IMR-90 (cell line): ENCODE data around the gene FNDC3A. TPM values are rescaled to one million over a fixed set of nuclear protein-coding genes. Genes with fewer than 3 reads are reported as not detected.

Experiments
- ATAC-seq: fragments of 200-7000 bp; cut with Tn5 transposase; 2 replicates; pipeline ENCODE4 v1.9.1; 2020; ENCODE audit warnings: low read depth, mild to moderate bottlenecking, moderate library complexity
- BruUV-seq: library from RNA; stranded (reverse); fragments of 400-500 nt; replicated peaks from 2 replicates; lab custom pipeline; 2021; lab: Mats Ljungman, UMichigan
- CTCF ChIA-PET: fragments of 300-600 bp; formaldehyde crosslinking; extraction: SDS; loops from one replicate; lab custom pipeline; 2021; ENCODE audit warnings: antibody characterized with exemption; lab: Yijun Ruan, JAX
- POLR2A ChIA-PET: fragments of 300-600 bp; sonication (Branson Sonifier 250); formaldehyde crosslinking; loops from one replicate; lab custom pipeline; 2022; ENCODE audit warnings: antibody characterized with exemption; ENCODE audit not compliant: unreplicated experiment; lab: Charles Lee
- DNase-seq: peaks from one replicate; pipeline ENCODE4 v3.0.0; 2013
- H2AFZ ChIP-seq: replicated peaks from 2 replicates; pipeline ENCODE3; 2013; ENCODE audit warnings: low read length, mild to moderate bottlenecking; ENCODE audit not compliant: poor library complexity
- H2AK5ac ChIP-seq: 2 replicates; pipeline ENCODE4 v1.6.1; 2013; ENCODE audit warnings: low read depth, low read length, inconsistent platforms
- H2AK9ac ChIP-seq: replicated peaks from 2 replicates; pipeline ENCODE3; 2013; ENCODE audit warnings: mild to moderate bottlenecking, low read depth, low read length, moderate library complexity; ENCODE audit not compliant: poor library complexity
- H2BK120ac ChIP-seq: 2 replicates; pipeline ENCODE4 v1.6.1; 2013; ENCODE audit warnings: low read depth, low read length, inconsistent platforms
- H2BK15ac ChIP-seq: 3 replicates; pipeline ENCODE4 v1.6.1; 2013; ENCODE audit warnings: low read depth, low read length, inconsistent platforms
- H2BK20ac ChIP-seq: 2 replicates; pipeline ENCODE4 v1.6.1; 2013; ENCODE audit warnings: low read depth, mild to moderate bottlenecking, inconsistent platforms, low read length, moderate library complexity
- H2BK5ac ChIP-seq: 2 replicates; pipeline ENCODE4 v1.6.1; 2013; ENCODE audit warnings: mild to moderate bottlenecking, low read depth, low read length, inconsistent platforms; ENCODE audit not compliant: poor library complexity, severe bottlenecking
- H3K14ac ChIP-seq: replicated peaks from 2 replicates; pipeline ENCODE4 v1.6.1; 2013; ENCODE audit warnings: low read depth, low read length, inconsistent platforms
- H3K18ac ChIP-seq: 2 replicates; pipeline ENCODE4 v1.6.1; 2013; ENCODE audit warnings: low read depth, low read length, control low read depth
- H3K23ac ChIP-seq: 2 replicates; pipeline ENCODE4 v1.6.1; 2013; ENCODE audit warnings: low read depth, low read length, inconsistent platforms
- H3K27ac ChIP-seq: 2 replicates; pipeline ENCODE4 v1.5.1; 2013; ENCODE audit warnings: mild to moderate bottlenecking, control low read depth, low read length; ENCODE audit not compliant: insufficient read depth
- H3K27me3 ChIP-seq: 2 replicates; pipeline ENCODE4 v1.6.1; 2013; ENCODE audit warnings: low read length; ENCODE audit not compliant: control insufficient read depth, insufficient read depth
- H3K36me3 ChIP-seq: 2 replicates; pipeline ENCODE4 v1.6.1; 2013; ENCODE audit warnings: low read length, mixed read lengths; ENCODE audit not compliant: control insufficient read depth, insufficient read depth
- H3K4ac ChIP-seq: 2 replicates; pipeline ENCODE4 v1.6.1; 2013; ENCODE audit warnings: low read depth, low read length, inconsistent platforms
- H3K4me1 ChIP-seq: 2 replicates; pipeline ENCODE4 v1.6.1; 2013; ENCODE audit warnings: low read length, mixed read lengths; ENCODE audit not compliant: control insufficient read depth, insufficient read depth
- H3K4me2 ChIP-seq: 2 replicates; pipeline ENCODE4 v1.6.1; 2013; ENCODE audit warnings: low read depth, mild to moderate bottlenecking, control low read depth, low read length, moderate library complexity
- H3K4me3 ChIP-seq: 2 replicates; pipeline ENCODE4 v1.5.1; 2013; ENCODE audit warnings: low read depth, mild to moderate bottlenecking, control low read depth, low read length, moderate library complexity; ENCODE audit not compliant: insufficient read depth
- H3K56ac ChIP-seq: 2 replicates; pipeline ENCODE4 v1.6.1; 2013; ENCODE audit warnings: low read length, inconsistent platforms; ENCODE audit not compliant: insufficient read depth; ENCODE audit errors: extremely low read depth
- H3K79me1 ChIP-seq, 2 experiments: 2 replicates each; pipeline ENCODE4 v1.6.1; 2013; ENCODE audit warnings: low read length in 2 of 2, inconsistent platforms in 1 of 2, low read depth in 1 of 2
- H3K9ac ChIP-seq: 2 replicates; pipeline ENCODE4 v1.6.1; 2013; ENCODE audit warnings: low read depth, low read length, control low read depth
- H3K9me1 ChIP-seq: 2 replicates; pipeline ENCODE4 v1.6.1; 2013; ENCODE audit warnings: low read length, inconsistent platforms; ENCODE audit not compliant: insufficient read depth
- H3K9me3 ChIP-seq: 2 replicates; pipeline ENCODE4 v1.6.1; 2013; ENCODE audit warnings: low read length; ENCODE audit not compliant: control insufficient read depth, insufficient read depth
- H4K20me1 ChIP-seq: 2 replicates; pipeline ENCODE4 v1.6.1; 2013; ENCODE audit warnings: low read length, inconsistent platforms; ENCODE audit not compliant: insufficient read depth
- H4K5ac ChIP-seq: 2 replicates; pipeline ENCODE4 v1.6.1; 2013; ENCODE audit warnings: mild to moderate bottlenecking, low read depth, low read length, control low read depth
- H4K8ac ChIP-seq, 2 experiments: 2 replicates each; pipeline ENCODE4 v1.6.1; 2013; ENCODE audit warnings: low read depth in 2 of 2, low read length in 2 of 2, control low read depth in 1 of 2, inconsistent platforms in 1 of 2
- H4K91ac ChIP-seq: 2 replicates; pipeline ENCODE4 v1.6.1; 2013; ENCODE audit warnings: low read depth, low read length, inconsistent platforms; ENCODE audit not compliant: insufficient read depth
- BHLHE40 ChIP-seq: fragments of 150-350 bp; IDR thresholded peaks from 2 replicates; pipeline ENCODE4 v1.6.1; 2016; ENCODE audit warnings: mild to moderate bottlenecking, low read depth, low read length
- CEBPB ChIP-seq: IDR thresholded peaks from 2 replicates; pipeline ENCODE4 v1.6.1; 2012; ENCODE audit warnings: low read depth, low read length, improper control_type of control experiment
- CHD1 ChIP-seq: IDR thresholded peaks from 2 replicates; pipeline ENCODE4 v1.6.1; 2012; ENCODE audit warnings: low read depth, low read length, improper control_type of control experiment
- FOS ChIP-seq: fragments of 150-350 bp; IDR thresholded peaks from 2 replicates; pipeline ENCODE4 v1.6.1; 2016; ENCODE audit warnings: low read depth, low read length
- MAZ ChIP-seq: IDR thresholded peaks from 2 replicates; pipeline ENCODE4 v1.6.1; 2012; ENCODE audit warnings: low read depth, mild to moderate bottlenecking, low read length, improper control_type of control experiment, moderate library complexity, borderline replicate concordance
- MXI1 ChIP-seq: IDR thresholded peaks from 2 replicates; pipeline ENCODE4 v1.6.1; 2012; ENCODE audit warnings: low read depth, mild to moderate bottlenecking, low read length, moderate library complexity, borderline replicate concordance
- NFE2L2 ChIP-seq: fragments of 150-350 bp; IDR thresholded peaks from 2 replicates; pipeline ENCODE4 v1.6.1; 2016; ENCODE audit warnings: low read depth, mild to moderate bottlenecking, low read length
- POLR2A ChIP-seq: IDR thresholded peaks from 2 replicates; pipeline ENCODE4 v1.6.1; 2012; ENCODE audit warnings: mild to moderate bottlenecking, low read depth, low read length
- RCOR1 ChIP-seq: IDR thresholded peaks from 2 replicates; pipeline ENCODE4 v1.6.1; 2012; ENCODE audit warnings: mild to moderate bottlenecking, low read length, improper control_type of control experiment; ENCODE audit not compliant: insufficient replicate concordance
- SMC3 ChIP-seq: fragments of 150-350 bp; IDR thresholded peaks from 2 replicates; pipeline ENCODE4 v1.6.1; 2016; ENCODE audit warnings: low read depth, mild to moderate bottlenecking, antibody characterized with exemption, low read length, moderate library complexity
- whole genome bisulfite sequencing, 2 experiments: methylation state at CpG; one replicate each; pipeline versions ENCODE4 v1.1.5 to v1.1.7; 2013; ENCODE audit warnings: missing lambda C conversion rate in 2 of 2; ENCODE audit not compliant: insufficient read length in 1 of 2; ENCODE audit errors: extremely low coverage in 2 of 2; 5-methylcytosine and 5-hydroxymethylcytosine counted together
- dilution Hi-C: fragments of 300-500 bp; cut with HindIII; formaldehyde crosslinking; loops from one replicate; pipeline ENCODE4 v1.14.3; 2018; ENCODE audit warnings: low sequenced_read_pairs; ENCODE audit not compliant: unreplicated experiment
- in situ Hi-C: fragments of 300-500 bp; cut with MboI; formaldehyde crosslinking; loops from 3 replicates; pipeline ENCODE4 v1.14.3; 2019; ENCODE audit warnings: low sequenced_read_pairs, inconsistent platforms, mixed read lengths
- intact Hi-C: fragments of 100-400 bp; cut with micrococcal nuclease; formaldehyde crosslinking; loops from 2 replicates; pipeline ENCODE4 v1.10.0; 2022
- polyA plus RNA-seq, 3 experiments: library from polyadenylated mRNA; depleted of rRNA; stranded (reverse); fragments of >200 nt; gene quantifications; 2 replicates each; pipeline ENCODE4 v1.2.3, GENCODE V29; 2012; ENCODE audit warnings: low replicate concordance in 1 of 3
- total RNA-seq: library from RNA; depleted of rRNA; stranded (reverse); fragments of >200 nt; gene quantifications from 2 replicates; pipeline ENCODE4 v1.2.3, GENCODE V29; 2012
- TF ChIP-seq, protein P1 (sequence below): fragments of 150-350 bp; IDR thresholded peaks from 2 replicates; pipeline ENCODE4 v1.6.1; 2016; ENCODE audit warnings: low read depth, mild to moderate bottlenecking, low read length, moderate library complexity, borderline replicate concordance
- TF ChIP-seq, protein P2 (sequence below): fragments of 150-350 bp; IDR thresholded peaks from 2 replicates; pipeline ENCODE4 v1.6.1; 2017; ENCODE audit warnings: mild to moderate bottlenecking, antibody characterized with exemption, low read length, low read depth
- TF ChIP-seq, protein P3 (sequence below): conservative IDR thresholded peaks from 2 replicates; pipeline ENCODE4 v1.5.1; 2012; ENCODE audit warnings: mild to moderate bottlenecking, low read depth, low read length, improper control_type of control experiment

The FNDC3A gene
- total and polyA plus RNA-seq, 2 of the 4 experiments (the other 2 are of a cell fraction): 29.2 to 60.4 TPM

DNA sequence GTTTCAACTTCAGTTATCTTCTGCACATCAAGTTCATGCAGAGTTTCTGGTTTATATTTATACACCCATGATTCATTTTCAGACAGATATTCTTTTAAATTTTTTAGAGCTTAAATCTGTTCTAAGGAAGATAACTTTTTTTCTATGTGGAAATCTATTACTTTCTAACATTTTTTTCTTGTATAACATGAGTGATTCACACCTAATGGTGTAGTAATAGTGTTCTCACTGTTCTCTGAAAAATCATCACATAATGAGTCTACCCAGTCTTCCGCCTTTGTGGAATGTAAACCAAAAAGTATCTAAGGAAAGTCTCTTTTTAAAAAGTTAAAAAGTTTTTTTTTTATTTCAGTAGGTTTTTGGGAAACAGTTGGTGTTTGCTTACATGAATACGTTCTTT, 70.8 kb downstream of the FNDC3A start:
- no peak overlapping the region; a peak in 1 of 4 replicates for H4K8ac ChIP-seq
- H3K4me3 ChIP-seq: no peak overlapping the region
- dilution Hi-C loops (no loop called here), intact Hi-C loops (no loop called here), in situ Hi-C loops (no loop called here)
- no peak overlapping the region for H4K5ac ChIP-seq
- H4K20me1 ChIP-seq: no peaks in the 10 kb centered on the region
- H3K27me3 ChIP-seq: no peaks in the 10 kb centered on the region
- no peak overlapping the region for H2AK5ac ChIP-seq
- H3K9me3 ChIP-seq: no peaks in the 10 kb centered on the region
- ATAC-seq (peak; percentile 24; the same call in 1 of the 2 replicates), DNase-seq (peak; percentile 29)
- H3K56ac ChIP-seq: no peak overlapping the region
- no peak overlapping the region for H2AK9ac ChIP-seq
- no peaks in the 10 kb centered on the region for H3K9me1 ChIP-seq
- H3K14ac ChIP-seq: no peak overlapping the region
- no peak overlapping the region for H2BK15ac ChIP-seq
- H3K36me3 ChIP-seq: no peaks in the 10 kb centered on the region; the same call in 1 of the 2 replicates
- H2BK20ac ChIP-seq: no peak overlapping the region
- H3K23ac ChIP-seq: no peak overlapping the region
- ChIA-PET CTCF (interaction anchor here (0.6 kb wide), 1 partner anchor 854 kb away, joined by 3 read pairs; no protein-coding TSS in a partner anchor), POLR2A (no interaction called here)
- H3K79me1 ChIP-seq: peaks cover 14 to 21% of the 10 kb centered on the region in 2 experiments
- no peak overlapping the region for H3K18ac ChIP-seq
- H3K27ac ChIP-seq: no peak overlapping the region
- no peak overlapping the region for H2BK5ac ChIP-seq
- no peak for TF ChIP-seq BHLHE40
- TF ChIP-seq, protein P1, sequence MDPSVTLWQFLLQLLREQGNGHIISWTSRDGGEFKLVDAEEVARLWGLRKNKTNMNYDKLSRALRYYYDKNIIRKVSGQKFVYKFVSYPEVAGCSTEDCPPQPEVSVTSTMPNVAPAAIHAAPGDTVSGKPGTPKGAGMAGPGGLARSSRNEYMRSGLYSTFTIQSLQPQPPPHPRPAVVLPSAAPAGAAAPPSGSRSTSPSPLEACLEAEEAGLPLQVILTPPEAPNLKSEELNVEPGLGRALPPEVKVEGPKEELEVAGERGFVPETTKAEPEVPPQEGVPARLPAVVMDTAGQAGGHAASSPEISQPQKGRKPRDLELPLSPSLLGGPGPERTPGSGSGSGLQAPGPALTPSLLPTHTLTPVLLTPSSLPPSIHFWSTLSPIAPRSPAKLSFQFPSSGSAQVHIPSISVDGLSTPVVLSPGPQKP: no peak
- TF ChIP-seq, protein P2, sequence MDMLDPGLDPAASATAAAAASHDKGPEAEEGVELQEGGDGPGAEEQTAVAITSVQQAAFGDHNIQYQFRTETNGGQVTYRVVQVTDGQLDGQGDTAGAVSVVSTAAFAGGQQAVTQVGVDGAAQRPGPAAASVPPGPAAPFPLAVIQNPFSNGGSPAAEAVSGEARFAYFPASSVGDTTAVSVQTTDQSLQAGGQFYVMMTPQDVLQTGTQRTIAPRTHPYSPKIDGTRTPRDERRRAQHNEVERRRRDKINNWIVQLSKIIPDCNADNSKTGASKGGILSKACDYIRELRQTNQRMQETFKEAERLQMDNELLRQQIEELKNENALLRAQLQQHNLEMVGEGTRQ: no peak
- no peak for TF ChIP-seq MXI1
- TF ChIP-seq FOS: no peak
- no peak for TF ChIP-seq RCOR1
- no peak for TF ChIP-seq CHD1
- no peak for TF ChIP-seq SMC3
- no peak for TF ChIP-seq POLR2A
- no peak for TF ChIP-seq MAZ
- no peak for TF ChIP-seq CEBPB
- TF ChIP-seq, protein P3, sequence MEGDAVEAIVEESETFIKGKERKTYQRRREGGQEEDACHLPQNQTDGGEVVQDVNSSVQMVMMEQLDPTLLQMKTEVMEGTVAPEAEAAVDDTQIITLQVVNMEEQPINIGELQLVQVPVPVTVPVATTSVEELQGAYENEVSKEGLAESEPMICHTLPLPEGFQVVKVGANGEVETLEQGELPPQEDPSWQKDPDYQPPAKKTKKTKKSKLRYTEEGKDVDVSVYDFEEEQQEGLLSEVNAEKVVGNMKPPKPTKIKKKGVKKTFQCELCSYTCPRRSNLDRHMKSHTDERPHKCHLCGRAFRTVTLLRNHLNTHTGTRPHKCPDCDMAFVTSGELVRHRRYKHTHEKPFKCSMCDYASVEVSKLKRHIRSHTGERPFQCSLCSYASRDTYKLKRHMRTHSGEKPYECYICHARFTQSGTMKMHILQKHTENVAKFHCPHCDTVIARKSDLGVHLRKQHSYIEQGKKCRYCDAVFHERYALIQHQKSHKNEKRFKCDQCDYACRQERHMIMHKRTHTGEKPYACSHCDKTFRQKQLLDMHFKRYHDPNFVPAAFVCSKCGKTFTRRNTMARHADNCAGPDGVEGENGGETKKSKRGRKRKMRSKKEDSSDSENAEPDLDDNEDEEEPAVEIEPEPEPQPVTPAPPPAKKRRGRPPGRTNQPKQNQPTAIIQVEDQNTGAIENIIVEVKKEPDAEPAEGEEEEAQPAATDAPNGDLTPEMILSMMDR: no peak
- TF ChIP-seq NFE2L2: no peak
- H2AFZ ChIP-seq: no peak overlapping the region
- H2BK120ac ChIP-seq: no peak overlapping the region
- H3K9ac ChIP-seq: no peak overlapping the region
- no peak overlapping the region for H4K91ac ChIP-seq
- no peaks in the 10 kb centered on the region for H3K4me1 ChIP-seq
- BruUV-seq: no TSS peak
- H3K4me2 ChIP-seq: no peak overlapping the region
- no CpG with 5 or more reads among the region's 2 CpGs for WGBS, 2 experiments
- H3K4ac ChIP-seq: no peak overlapping the region
